GM19043 (cell line): Measurements from ENCODE around the gene LCE1F.

Experiments
- ATAC-seq: cut with Tn5 transposase; IDR thresholded peaks from one replicate; pipeline ENCODE4 v1.9.1; 2021; ENCODE audit warnings: low read depth; ENCODE audit not compliant: unreplicated experiment

LCE1F gene

GRCh38 chr1:152774875-152775274, at the start of gene LCE1F:
TSS of gene LCE1F (plus strand) at chr1:152775140. CDS start at chr1:152776372, 1,232 bp downstream.
- ATAC-seq, result no peak

- no peak for ATAC-seq
These were observed 49.7 kb upstream of the LCE1F start for GRCh38 chr1:152725261-152725660.

- no peak for ATAC-seq
These were observed 46.0 kb upstream of the LCE1F start for GRCh38 chr1:152728986-152729385.

GRCh38 chr1:152735648-152736047, 39.3 kb upstream of the LCE1F start:
- no peak for ATAC-seq

- no peak for ATAC-seq
These were observed 36.9 kb upstream of the LCE1F start for GRCh38 chr1:152737997-152738396.

GRCh38 chr1:152739841-152740240, 35.1 kb upstream of the LCE1F start:
- no peak for ATAC-seq

- no peak for ATAC-seq
These were observed 33.3 kb upstream of the LCE1F start for GRCh38 chr1:152741656-152742055.

GRCh38 chr1:152743371-152744145, 31.4 kb upstream of the LCE1F start:
- no peak for ATAC-seq

GRCh38 chr1:152745289-152745704, 29.6 kb upstream of the LCE1F start:
- ATAC-seq, result no peak

GRCh38 chr1:152745765-152746444, 29.0 kb upstream of the LCE1F start:
- no peak for ATAC-seq

GRCh38 chr1:152747831-152748230, 27.1 kb upstream of the LCE1F start:
- no peak for ATAC-seq

- ATAC-seq, result no peak
These were observed 22.7 kb upstream of the LCE1F start for GRCh38 chr1:152752225-152752624.

GRCh38 chr1:152753586-152753985, 21.4 kb upstream of the LCE1F start:
- no peak for ATAC-seq

- no peak for ATAC-seq
These were observed 18.1 kb upstream of the LCE1F start for GRCh38 chr1:152756872-152757271.

GRCh38 chr1:152757747-152758146, 17.2 kb upstream of the LCE1F start, which contains the start of gene KPRP:
TSS of gene KPRP (plus strand) at chr1:152758025. CDS start at chr1:152759589, 1,564 bp downstream.
- ATAC-seq, result no peak

- no peak for ATAC-seq
These were observed 16.3 kb upstream of the LCE1F start for GRCh38 chr1:152758636-152759035.

GRCh38 chr1:152759453-152760173, 15.3 kb upstream of the LCE1F start:
- no peak for ATAC-seq

- no peak for ATAC-seq
These were observed 14.3 kb upstream of the LCE1F start for GRCh38 chr1:152760551-152761190.

GRCh38 chr1:152761609-152762213, 13.2 kb upstream of the LCE1F start:
- no peak for ATAC-seq

- no peak for ATAC-seq
These were observed 6.0 kb upstream of the LCE1F start for GRCh38 chr1:152768847-152769533.
